Right ventricle myocardium inferior (tissue), 1 donor: Measurements from ENCODE around the gene SLFN14. TPM values are rescaled to one million over a fixed set of nuclear protein-coding genes. Genes with fewer than 3 reads are reported as not detected.
"Not testable (repeated sequence)": the region's sequence is repeated elsewhere in the genome, so short reads cannot be mapped to it uniquely, and the experiment has no call there.

Experiments used
- ATAC-seq: fragments of 200-7000 bp; cut with Tn5 transposase; one replicate; pipeline ENCODE4 v1.9.1; 2020; ENCODE audit warnings: mild to moderate bottlenecking, moderate library complexity
- DNase-seq: peaks from one replicate; pipeline ENCODE4 v3.0.0; 2021; ENCODE audit errors: missing footprints
- intact Hi-C: fragments of 100-400 bp; cut with DNase I; formaldehyde crosslinking; loops from one replicate; pipeline ENCODE4 v1.11.0; 2022
- total RNA-seq: library from RNA; stranded (reverse); fragmentation: NEBNext Ultra II Directional; extraction: Animal tissue kit (Norgen Biotek cat#: 25700); gene quantifications from one replicate; pipeline ENCODE4 v1.2.1, GENCODE V29; 2021
- donor health status: DM: no; HTN: yes; CAD: no; lungs with severe emphysema.

SLFN14 gene
- total RNA-seq, 1 donor from 2014 or later, result not detected

GRCh38 chr17:35568561-35568960 is 7.9 kb upstream of the SLFN14 start:
- DNase-seq, result no peak
- intact Hi-C loops, result no loop called here
- no peak for ATAC-seq

DNA sequence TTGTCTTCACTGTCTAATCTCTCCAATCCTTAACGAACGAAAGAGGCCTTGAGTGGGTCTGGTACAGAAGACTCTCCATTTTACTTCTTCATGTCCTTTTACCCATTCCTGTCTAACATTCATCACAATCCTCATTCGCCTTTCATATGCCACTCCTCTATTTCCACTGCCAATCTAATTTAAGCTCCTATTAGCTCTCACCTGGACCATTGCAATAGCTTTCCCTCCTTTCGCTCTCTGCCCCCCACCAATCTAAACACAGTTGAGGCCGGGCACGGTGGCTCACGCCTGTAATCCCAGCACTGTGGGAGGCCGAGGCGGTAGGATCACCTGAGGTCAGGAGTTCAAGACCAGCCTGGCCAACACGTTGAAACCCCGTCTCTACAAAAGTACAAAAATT is 6.3 kb upstream of the SLFN14 start:
- ATAC-seq, result no peak
- intact Hi-C loops, result no loop called here

DNA sequence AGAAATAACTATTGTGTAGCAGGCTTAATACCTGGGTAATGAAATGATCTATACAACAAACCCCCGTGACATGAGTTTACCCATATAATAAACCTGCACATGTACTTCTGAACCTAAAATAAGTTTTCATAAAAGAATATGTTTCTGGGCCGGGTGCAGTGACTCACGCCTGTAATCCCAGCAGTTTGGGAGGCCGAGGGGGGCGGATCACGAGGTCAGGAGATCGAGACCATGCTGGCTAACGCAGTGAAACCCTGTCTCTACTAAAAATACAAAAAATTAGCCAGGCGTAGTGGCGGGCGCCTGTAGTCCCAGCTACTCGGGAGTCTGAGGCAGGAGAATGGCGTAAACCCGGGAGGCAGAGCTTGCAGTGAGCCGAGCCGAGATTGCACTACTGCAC is 2.6 kb upstream of the SLFN14 start:
- DNase-seq, ATAC-seq, intact Hi-C loops: not testable (repeated sequence)

More for the DNA sequence above, 6.3 kb upstream of the SLFN14 start:
- DNase-seq, result no peak

DNA sequence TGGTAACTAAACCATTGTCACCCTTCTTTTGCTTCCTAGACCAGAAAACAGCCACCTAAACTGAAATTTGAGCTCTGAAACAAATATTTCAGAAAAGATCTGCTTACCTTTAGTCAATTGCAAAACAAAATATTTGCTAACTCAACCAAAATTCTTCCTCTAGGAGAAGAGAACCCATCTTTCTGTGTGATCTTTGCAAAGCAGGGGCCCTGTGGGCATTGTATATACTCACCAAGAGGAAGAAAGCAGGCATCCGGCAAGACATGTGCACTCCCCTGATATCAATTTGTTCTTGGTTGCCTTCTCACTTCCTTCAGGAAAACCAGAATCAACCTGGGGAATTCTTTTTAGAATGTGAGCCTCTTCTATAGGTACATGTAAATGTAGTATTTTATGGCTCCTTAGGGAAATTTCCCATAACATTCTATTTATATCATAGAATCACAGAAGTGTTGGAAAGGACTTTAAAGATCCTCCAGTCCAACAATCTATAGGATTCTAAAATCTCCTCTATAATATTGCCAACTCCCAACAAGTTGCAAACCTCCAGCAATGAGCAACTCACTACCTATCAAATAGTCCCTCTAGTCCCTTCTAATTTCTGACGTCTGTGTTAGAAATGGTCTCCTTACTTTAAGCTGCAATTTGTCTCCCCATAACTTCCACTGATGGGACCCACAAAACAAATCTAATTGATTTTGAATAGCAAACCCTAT is 966 bp downstream of the SLFN14 start:
- ATAC-seq (no peak), DNase-seq (no peak)
- intact Hi-C loops, result no loop called here

DNA sequence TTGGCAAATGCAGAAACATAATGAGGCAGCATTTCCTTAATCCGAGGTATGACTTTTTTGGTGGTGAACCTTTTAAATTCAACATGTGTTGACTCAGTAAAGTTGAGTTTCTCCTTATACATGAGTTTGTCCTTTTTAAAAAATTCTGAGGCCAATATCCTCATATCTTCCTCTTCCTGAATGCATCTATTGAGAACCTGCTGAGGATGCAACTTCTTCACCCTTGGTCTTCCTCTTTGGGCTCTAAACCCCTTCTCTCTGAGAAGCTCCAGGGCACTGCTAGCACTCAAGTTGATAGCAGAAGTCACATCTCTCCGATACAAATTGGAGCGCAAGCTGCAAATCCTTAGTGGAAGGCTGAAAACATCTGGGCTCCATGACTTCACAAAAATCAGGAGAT is 3.3 kb downstream of the SLFN14 start:
- no peak for ATAC-seq
- intact Hi-C loops, result no loop called here
- no peak for DNase-seq

- intact Hi-C loops, result no loop called here
- ATAC-seq (no peak), DNase-seq (no peak)
These were observed 4.9 kb downstream of the SLFN14 start for GRCh38 chr17:35555691-35556090.

DNA sequence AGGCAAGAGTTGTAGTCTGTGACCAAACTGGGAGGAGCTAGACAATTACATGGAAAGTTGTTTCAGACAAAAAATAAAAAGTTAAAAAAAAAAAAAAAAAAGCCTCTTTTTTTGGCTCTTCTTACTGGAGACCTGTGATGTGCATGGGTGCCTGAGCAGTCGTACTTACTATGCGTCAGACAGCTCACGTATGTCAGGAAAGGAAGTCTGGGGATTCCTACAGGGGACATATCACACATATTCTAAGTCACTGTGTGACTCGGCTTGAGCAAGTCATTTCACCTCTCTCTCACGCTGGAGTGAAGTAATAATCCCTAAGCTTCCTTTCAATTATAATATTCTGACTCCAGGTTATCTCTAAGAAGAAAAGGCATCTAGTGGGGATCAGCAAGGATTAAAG is 6.0 kb downstream of the SLFN14 start:
- intact Hi-C loops, result no loop called here
- ATAC-seq (no peak), DNase-seq (no peak)

DNA sequence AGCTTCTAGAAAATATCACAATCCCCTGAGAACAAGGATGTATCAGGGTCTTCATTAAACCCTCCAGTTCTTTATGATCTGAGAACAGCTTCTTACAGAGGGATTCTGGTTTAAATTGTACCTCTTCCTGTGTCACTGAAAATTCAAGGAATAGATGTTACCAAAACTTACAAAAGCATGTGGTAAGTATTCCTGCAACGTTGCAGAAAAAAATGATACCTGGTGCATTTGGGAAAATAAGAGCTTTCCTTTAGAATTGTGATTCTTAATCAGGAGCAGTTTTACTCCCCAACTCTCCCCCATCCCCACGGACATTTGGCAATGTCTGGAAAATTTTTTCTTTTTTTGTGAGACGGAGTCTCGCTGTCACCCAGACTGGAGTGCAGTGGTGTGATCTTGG is 7.3 kb downstream of the SLFN14 start:
- ATAC-seq (no peak), DNase-seq (no peak)
- intact Hi-C loops, result no loop called here

DNA sequence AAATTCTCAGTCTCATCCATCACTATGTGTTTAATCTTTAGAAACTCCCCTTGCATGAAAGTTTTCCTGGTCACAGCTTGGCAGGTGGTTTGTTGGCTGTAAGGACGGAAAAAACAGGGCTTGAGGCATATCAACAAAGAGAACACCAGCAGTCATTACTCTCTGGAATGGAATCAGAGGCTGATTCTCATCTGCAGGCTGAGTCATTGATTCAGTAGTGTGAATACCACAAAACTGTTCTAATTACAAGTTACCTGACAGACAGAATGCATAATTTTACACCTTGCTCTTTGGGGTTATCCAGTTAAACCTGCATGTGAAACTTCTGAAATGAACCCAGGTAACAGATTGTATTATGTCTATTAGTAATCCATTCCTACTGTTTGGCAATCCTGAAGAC is 11.6 kb downstream of the SLFN14 start:
- DNase-seq, result no peak
- no peak for ATAC-seq
- intact Hi-C loops, result no loop called here

GRCh38 chr17:35548208-35548810 is 12.3 kb downstream of the SLFN14 start:
- intact Hi-C loops, result no loop called here
- no peak for DNase-seq
- peak; percentile 67 for ATAC-seq

DNA sequence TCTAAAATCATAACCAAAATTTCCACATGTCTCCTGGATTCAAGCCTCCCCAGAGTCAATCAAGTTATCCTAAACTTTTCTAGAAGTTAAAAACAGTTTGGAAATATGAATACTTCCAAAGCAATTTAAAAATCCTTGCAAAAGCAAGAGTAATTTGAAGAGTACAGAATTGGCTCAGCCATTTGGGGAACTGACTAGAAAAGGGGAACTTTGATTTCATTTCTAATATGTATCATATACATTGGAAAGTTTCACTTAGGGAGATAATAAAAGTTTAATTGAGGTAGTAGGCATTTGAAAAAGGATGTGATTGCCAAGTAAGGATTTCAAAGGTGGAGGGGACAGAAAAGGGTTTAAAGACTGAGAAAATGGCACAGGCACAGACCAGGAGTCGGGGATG is 14.1 kb downstream of the SLFN14 start:
- intact Hi-C loops, result no loop called here
- no peak for ATAC-seq
- no peak for DNase-seq

GRCh38 chr17:35545150-35545549 is 15.5 kb downstream of the SLFN14 start:
- intact Hi-C loops, result no loop called here
- DNase-seq (no peak), ATAC-seq (no peak)

- ATAC-seq (no peak), DNase-seq (no peak)
- intact Hi-C loops, result no loop called here
These were observed 16.8 kb downstream of the SLFN14 start for GRCh38 chr17:35543856-35544255.

DNA sequence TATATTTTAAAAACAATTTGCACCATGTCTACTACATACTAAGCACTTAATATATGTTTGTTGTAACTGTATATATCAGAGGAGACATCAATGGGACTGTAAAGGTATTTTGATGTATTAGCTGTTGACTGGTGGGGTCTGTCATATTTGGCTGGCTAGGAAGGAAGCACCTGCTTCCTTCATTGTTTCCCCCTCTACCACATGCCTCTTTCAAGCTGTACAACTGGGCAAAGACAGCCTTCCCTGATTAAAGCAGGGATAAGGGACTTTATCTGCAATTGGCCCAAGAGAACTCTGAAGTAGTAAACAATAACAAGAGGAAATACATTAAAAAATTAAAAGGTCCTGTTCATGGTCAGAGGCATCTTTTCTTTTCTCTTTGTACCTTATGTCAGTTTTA is 17.6 kb downstream of the SLFN14 start:
- DNase-seq, result no peak
- ATAC-seq, result no peak
- intact Hi-C loops, result no loop called here

DNA sequence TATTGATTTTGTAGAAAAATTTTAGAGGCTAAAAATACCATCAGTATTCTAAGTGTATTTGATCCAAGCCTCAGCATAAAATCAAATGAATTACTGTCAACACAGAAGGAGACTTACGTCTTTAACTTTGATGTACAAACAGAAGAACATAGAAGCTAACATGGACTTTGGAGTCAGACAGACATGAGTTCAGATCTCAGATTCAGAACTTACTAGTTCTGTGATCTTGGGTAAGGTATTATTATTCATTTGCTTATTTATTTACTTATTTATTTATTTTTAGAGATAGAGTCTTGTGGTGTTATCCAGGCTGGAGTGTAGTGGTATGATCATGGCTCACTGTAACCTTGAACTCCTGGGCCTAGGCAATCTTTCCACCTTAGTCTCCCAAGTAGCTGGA is 19.2 kb downstream of the SLFN14 start:
- no peak for ATAC-seq
- no peak for DNase-seq
- intact Hi-C loops, result no loop called here

- intact Hi-C loops, result no loop called here
- DNase-seq, result peak; percentile 71
- ATAC-seq, result peak; percentile 40
These were observed 19.8 kb downstream of the SLFN14 start for GRCh38 chr17:35540589-35541404.

DNA sequence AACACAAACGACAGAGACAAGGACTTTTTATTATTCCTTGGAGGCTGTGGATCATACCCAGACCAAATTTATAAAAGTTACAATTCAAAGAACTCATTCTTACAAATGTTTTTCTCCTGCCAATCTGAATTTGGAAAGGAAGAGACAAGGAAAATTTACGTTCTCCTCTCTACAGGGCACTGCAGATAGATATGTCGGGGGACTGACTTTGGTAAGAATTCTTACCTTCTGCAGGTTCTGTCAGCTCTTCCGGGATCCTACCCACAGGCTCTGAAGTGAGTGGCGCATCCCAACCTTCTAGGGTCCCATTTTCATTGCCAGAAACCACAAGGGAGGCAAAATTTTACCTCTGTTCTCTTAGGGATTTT is 21.0 kb downstream of the SLFN14 start:
- intact Hi-C loops, result loop anchor here (2.0 to 5.0 kb wide), 3 partner anchors 167 to 295 kb away; partner anchors contain the start of gene SLFN11
- ATAC-seq (no peak), DNase-seq (no peak)

DNA sequence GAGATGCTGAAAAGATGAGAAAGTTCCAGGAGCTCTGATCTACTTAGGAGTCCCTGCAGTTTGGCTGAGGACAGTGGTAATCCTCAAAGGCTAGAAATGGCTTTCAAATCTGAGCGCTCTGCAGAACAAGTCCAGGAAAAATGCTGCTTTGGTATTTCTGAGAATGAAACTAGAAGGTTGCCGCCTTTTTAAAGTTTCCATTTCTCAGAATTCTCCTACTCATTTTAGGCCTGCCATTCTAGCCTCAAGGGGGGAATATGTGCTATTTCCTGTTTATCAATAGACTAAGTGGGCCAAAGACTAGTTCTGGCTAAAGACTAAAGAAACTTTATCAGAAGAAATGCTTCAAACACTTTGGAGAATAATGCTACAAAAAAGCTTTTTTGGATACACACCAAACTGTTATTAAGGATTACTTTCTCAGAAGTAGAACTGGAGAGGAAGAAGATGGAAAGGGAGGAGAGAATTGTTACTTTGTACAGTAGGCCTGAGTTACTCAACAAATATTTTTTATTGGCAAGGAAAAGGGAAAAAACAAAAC is 22.9 kb downstream of the SLFN14 start, which contains the start of gene SLFN12L:
SLFN12L (minus strand) TSS at position 78 of the 541 bp plus-strand sequence. CDS start 15,314 bp downstream, outside the sequence.
- ATAC-seq, result peak; percentile 36
- DNase-seq, result no peak
- intact Hi-C loops, result loop anchor here (2.0 to 5.0 kb wide), 3 partner anchors 165 to 293 kb away; partner anchors contain the start of gene SLFN11

DNA sequence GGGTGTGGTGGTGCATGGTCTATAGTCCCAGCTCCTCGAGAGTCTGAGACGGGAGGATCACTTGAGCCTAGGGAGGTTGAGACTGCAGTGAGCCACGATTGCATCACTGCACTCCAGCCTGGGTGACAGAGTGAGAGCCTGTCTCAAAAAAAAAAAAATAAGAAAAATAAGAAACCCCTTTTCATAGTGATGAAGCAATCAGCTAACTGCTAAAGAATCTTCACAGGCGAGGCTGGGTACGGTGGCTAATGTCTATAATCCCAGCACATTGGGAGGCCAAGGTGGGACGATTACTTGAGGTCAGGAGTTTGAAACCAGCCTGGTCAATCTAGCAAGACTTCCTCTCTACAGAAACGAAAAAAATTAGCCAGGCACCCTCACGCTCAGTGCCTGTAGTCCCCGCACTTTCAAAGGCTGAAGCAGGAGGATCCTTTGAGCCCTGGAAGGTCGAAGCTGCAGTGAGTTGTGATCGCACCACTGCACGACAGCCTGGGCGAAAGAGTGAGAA is 23.9 kb downstream of the SLFN14 start:
- ATAC-seq (no peak), DNase-seq (no peak)
- intact Hi-C loops, result loop anchor here (5.0 kb wide), 1 partner anchor 164 kb away; the partner anchor contains the start of gene SLFN11
